Psoas muscle (tissue), 8 donors: Measurements from ENCODE around the gene YAE1. TPM values are rescaled to one million over a fixed set of nuclear protein-coding genes. Genes with fewer than 3 reads are reported as not detected.

ENCODE experiments used
- ATAC-seq, 4 donors: fragments of 200-7000 bp; cut with Tn5 transposase; one replicate each; pipeline ENCODE4 v1.9.1; 2020; ENCODE audit warnings: moderate library complexity in 3 of 4, mild to moderate bottlenecking in 2 of 4
- DNase-seq, 2 donors: peaks; one replicate each; pipeline ENCODE4 v3.0.0-alpha.2; 2020
- H3K27ac ChIP-seq: fragments of 200-600 bp; one replicate; pipeline ENCODE4 v1.8.0; 2022
- H3K27me3 ChIP-seq, 3 donors: fragments of 200-600 bp in 1 of 3; one replicate each; pipeline versions ENCODE4 v1.6.1 to v1.8.0; 2013 to 2022; ENCODE audit warnings: low read length in 2 of 3, mild to moderate bottlenecking in 2 of 3, moderate library complexity in 1 of 3; ENCODE audit not compliant: insufficient read depth in 3 of 3
- H3K36me3 ChIP-seq, 2 donors: fragments of 200-600 bp in 1 of 2; one replicate each; pipeline versions ENCODE4 v1.6.1 to v1.8.0; 2013 to 2022; ENCODE audit warnings: low read depth in 1 of 2, mild to moderate bottlenecking in 1 of 2, moderate library complexity in 1 of 2; ENCODE audit not compliant: insufficient read depth in 1 of 2
- H3K4me1 ChIP-seq: fragments of 200-600 bp; one replicate; pipeline ENCODE4 v1.8.0; 2022
- H3K4me3 ChIP-seq: fragments of 200-600 bp; one replicate; pipeline ENCODE4 v1.8.0; 2022; ENCODE audit warnings: mild to moderate bottlenecking
- H3K9me3 ChIP-seq: fragments of 200-600 bp; one replicate; pipeline ENCODE4 v1.8.0; 2022
- WGBS, 3 donors: extraction: QIAGEN DNeasy Blood & Tissue Kit; methylation state at CpG; one replicate each; pipeline versions ENCODE4 v1.1.6 to v1.1.7; 2013; 5-methylcytosine and 5-hydroxymethylcytosine counted together
- intact Hi-C, 2 donors: fragments of 100-400 bp; cut with DNase I; formaldehyde crosslinking; loops; one replicate each; pipeline versions ENCODE4 v1.11.0 to v1.14.2; 2022
- polyA plus RNA-seq, 3 donors: library from polyadenylated mRNA; stranded (reverse); fragments of 200-250 nt; gene quantifications; one replicate each; pipeline ENCODE4 v1.2.3, GENCODE V29; 2013
- total RNA-seq, 4 donors: library from RNA; stranded (reverse); fragmentation: NEBNext Ultra II Directional in 2 of 4; extraction: Animal tissue kit (Norgen Biotek cat#: 25700) in 2 of 4; gene quantifications; one replicate each; pipeline versions ENCODE4 v1.2.1 to v1.2.4, GENCODE V29; 2021 to 2023
- TF ChIP-seq, protein P1 (sequence below): fragments of 200-600 bp; IDR thresholded peaks from one replicate; pipeline ENCODE4 v1.8.0; 2022; ENCODE audit warnings: antibody characterized with exemption
- donor health status: healthy with polysubstance abuse.
- donor health status: DM: no; HTN: no; CAD: no; lungs with moderate emphysema.
- donor health status: Bipolar disorder and iron deficiency.
- donor health status: healthy.
- donor health status: DM: yes; HTN: yes; CAD: no.
- donor health status: DM: no; HTN: no; CAD: no.
- donor health status: DM: no; HTN: no; CAD: no.
- donor health status: DM: yes; HTN: yes; CAD: no.

The YAE1 gene
- total and polyA plus RNA-seq, 7 donors, result 7.6 to 20.9 (median 15.1) TPM

DNA sequence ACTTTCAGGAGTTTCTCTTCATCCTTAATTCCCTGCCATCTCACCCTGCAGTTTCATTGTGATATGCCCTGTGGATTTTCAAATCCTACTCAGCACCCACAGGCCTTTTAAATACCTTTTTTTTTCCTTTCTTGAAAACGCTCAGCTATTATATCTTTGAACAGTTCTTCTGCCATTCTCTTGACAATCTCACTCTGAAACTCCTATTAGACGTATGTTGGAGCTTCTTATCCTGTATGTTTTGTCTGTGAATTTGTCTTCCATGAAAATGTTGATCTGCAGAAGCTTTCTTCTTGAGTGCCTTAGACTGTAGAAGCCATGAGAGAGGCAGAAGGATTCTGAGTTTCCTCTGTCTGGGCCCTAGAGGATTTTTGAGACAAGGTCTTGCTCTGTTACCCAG, 18.9 kb upstream of the YAE1 start:
- ATAC-seq (no peak), DNase-seq (no peak)
- H3K36me3 ChIP-seq, result no peaks in the 10 kb centered on the region
- no peak overlapping the region for H3K27ac ChIP-seq
- WGBS, 3 donors, result 70 to 90% (median 88%) methylated on average over 2 of the region's 2 CpGs
- TF ChIP-seq, protein P1, sequence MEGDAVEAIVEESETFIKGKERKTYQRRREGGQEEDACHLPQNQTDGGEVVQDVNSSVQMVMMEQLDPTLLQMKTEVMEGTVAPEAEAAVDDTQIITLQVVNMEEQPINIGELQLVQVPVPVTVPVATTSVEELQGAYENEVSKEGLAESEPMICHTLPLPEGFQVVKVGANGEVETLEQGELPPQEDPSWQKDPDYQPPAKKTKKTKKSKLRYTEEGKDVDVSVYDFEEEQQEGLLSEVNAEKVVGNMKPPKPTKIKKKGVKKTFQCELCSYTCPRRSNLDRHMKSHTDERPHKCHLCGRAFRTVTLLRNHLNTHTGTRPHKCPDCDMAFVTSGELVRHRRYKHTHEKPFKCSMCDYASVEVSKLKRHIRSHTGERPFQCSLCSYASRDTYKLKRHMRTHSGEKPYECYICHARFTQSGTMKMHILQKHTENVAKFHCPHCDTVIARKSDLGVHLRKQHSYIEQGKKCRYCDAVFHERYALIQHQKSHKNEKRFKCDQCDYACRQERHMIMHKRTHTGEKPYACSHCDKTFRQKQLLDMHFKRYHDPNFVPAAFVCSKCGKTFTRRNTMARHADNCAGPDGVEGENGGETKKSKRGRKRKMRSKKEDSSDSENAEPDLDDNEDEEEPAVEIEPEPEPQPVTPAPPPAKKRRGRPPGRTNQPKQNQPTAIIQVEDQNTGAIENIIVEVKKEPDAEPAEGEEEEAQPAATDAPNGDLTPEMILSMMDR, result no peak
- no peak overlapping the region for H3K4me3 ChIP-seq
- H3K4me1 ChIP-seq, result no peaks in the 10 kb centered on the region
- intact Hi-C loops, result no loop called here
- peaks cover 6% of the 10 kb centered on the region for H3K9me3 ChIP-seq
- H3K27me3 ChIP-seq, result no peaks in the 10 kb centered on the region

- ATAC-seq, result no peak
- Histone ChIP-seq H3K36me3 (no peaks in the 10 kb centered on the region), H3K27me3 (no peaks in the 10 kb centered on the region), H3K27ac (no peak overlapping the region), H3K4me1 (no peaks in the 10 kb centered on the region), H3K4me3 (no peak overlapping the region), H3K9me3 (peaks cover 6% of the 10 kb centered on the region)
- intact Hi-C loops, result no loop called here
- DNase-seq, result no peak
- TF ChIP-seq, protein P1, result no peak
- WGBS, 3 donors, result 48 to 64% (median 57%) methylated on average over 2 of the region's 2 CpGs
These were observed 15.8 kb upstream of the YAE1 start for GRCh38 chr7:39550411-39550810.

GRCh38 chr7:39553436-39553835, 12.8 kb upstream of the YAE1 start:
- TF ChIP-seq, protein P1, result no peak
- no peaks in the 10 kb centered on the region for H3K36me3 ChIP-seq
- DNase-seq, result no peak
- no peak for ATAC-seq
- WGBS, 3 donors, result 68 to 75% (median 74%) methylated on average over 3 of the region's 3 CpGs
- no peak overlapping the region for H3K27ac ChIP-seq
- intact Hi-C loops, result no loop called here
- no peaks in the 10 kb centered on the region for H3K27me3 ChIP-seq
- no peaks in the 10 kb centered on the region for H3K9me3 ChIP-seq
- no peak overlapping the region for H3K4me3 ChIP-seq
- no peaks in the 10 kb centered on the region for H3K4me1 ChIP-seq

- no peak overlapping the region for H3K27ac ChIP-seq
- whole genome bisulfite sequencing, 3 donors, result 45 to 55% (median 48%) methylated on average over 7 of the region's 7 CpGs
- TF ChIP-seq, protein P1, result no peak
- no peaks in the 10 kb centered on the region for H3K36me3 ChIP-seq
- no peaks in the 10 kb centered on the region for H3K9me3 ChIP-seq
- H3K4me1 ChIP-seq, result no peaks in the 10 kb centered on the region
- no peaks in the 10 kb centered on the region for H3K27me3 ChIP-seq
- DNase-seq, result no peak
- ATAC-seq, result no peak
- no peak overlapping the region for H3K4me3 ChIP-seq
- intact Hi-C loops, result no loop called here
These were observed 11.5 kb upstream of the YAE1 start for GRCh38 chr7:39554583-39555165.

GRCh38 chr7:39557222-39557621, 9.0 kb upstream of the YAE1 start:
- TF ChIP-seq, protein P1, result no peak
- WGBS, 3 donors, result 19 to 42% (median 27%) methylated on average over 1 of the region's 1 CpG
- no peak overlapping the region for H3K4me3 ChIP-seq
- no peak for DNase-seq
- no peaks in the 10 kb centered on the region for H3K27me3 ChIP-seq
- no peaks in the 10 kb centered on the region for H3K36me3 ChIP-seq
- H3K4me1 ChIP-seq, result no peaks in the 10 kb centered on the region
- H3K9me3 ChIP-seq, result no peaks in the 10 kb centered on the region
- intact Hi-C loops, result no loop called here
- ATAC-seq, result no peak
- H3K27ac ChIP-seq, result no peak overlapping the region
